Right lobe of liver (tissue), 4 donors: ENCODE data around the gene ARF4.

ENCODE experiments used
- CTCF ChIP-seq, 4 donors: fragments of 200-600 bp in 3 of 4; fragments of 450-650 bp in 1 of 4; IDR thresholded peaks; one replicate each; pipeline versions ENCODE4 v1.5.1 to v1.8.0; 2016 to 2022; ENCODE audit warnings: antibody characterized with exemption in 4 of 4, mild to moderate bottlenecking in 2 of 4
- POLR2A ChIP-seq: fragments of 450-650 bp; IDR thresholded peaks from one replicate; pipeline ENCODE4 v1.6.1; 2017; ENCODE audit warnings: antibody characterized with exemption, mild to moderate bottlenecking
- donor health status: DM: no; HTN: no; CAD: no.
- donor health status: DM: no; HTN: no; CAD: no.
- donor health status: DM: no; HTN: yes; CAD: no.

DNA sequence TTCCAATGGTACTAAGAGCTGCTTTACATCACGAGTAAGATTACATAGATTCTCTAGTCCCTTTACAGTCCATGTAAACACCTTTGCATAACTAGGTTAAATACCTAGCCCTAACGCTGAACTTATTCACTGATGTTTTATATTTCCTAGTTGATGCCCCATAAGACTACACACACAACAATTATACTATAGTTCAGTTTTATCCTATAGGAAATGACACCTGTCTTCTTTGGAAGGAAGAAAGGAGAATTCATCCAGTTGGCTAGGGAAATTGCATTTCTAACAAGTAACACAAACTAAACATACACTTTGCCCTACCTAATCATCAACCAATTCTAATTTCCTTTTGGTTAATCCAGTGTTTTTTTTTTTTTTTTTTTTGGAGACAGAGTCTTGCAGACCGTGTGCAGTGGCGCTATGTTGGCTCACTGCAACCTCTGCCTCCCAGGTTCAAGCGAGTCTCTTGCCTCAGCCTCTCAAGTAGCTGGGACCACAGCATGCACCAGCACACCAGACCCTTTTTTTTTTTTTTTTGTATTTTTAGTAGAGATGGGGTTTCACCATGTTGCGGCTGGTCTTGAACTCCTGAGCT lies 27.2 kb downstream of the ARF4 start:
- TF ChIP-seq POLR2A (no peak), CTCF (IDR thresholded peaks at IDR 0.05) (no peak)
